ENCODE results near the gene KLHDC4.
"Not testable (repeated sequence)": the region's sequence is repeated elsewhere in the genome, so short reads cannot be mapped to it uniquely, and the experiment has no call there.

The KLHDC4 gene

GRCh38 chr16:87720446-87720845 is 45.3 kb downstream of the KLHDC4 start:
- DNase-seq (ENCODE audit: low read depth): no peak

DNA sequence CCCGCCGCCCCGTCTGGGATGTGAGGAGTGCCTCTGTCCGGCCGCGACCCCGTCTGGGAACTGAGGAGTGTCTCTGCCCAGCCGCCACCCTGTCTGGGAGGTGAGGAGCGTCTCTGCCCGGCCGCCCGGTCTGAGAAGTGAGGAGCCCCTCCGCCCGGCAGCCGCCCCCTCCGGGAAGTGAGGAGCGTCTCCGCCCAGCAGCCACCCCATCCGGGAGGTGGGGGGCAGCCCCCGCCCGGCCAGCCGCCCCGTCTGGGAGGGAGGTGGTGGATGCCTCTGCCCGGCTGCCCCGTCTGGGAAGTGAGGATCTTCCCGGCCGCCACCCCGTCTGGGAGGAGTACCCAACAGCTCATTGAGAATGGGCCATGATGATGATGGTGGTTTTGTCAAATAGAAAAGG is 47.0 kb downstream of the KLHDC4 start:
- not testable (repeated sequence) for DNase-seq (ENCODE audit: low read depth)

DNA sequence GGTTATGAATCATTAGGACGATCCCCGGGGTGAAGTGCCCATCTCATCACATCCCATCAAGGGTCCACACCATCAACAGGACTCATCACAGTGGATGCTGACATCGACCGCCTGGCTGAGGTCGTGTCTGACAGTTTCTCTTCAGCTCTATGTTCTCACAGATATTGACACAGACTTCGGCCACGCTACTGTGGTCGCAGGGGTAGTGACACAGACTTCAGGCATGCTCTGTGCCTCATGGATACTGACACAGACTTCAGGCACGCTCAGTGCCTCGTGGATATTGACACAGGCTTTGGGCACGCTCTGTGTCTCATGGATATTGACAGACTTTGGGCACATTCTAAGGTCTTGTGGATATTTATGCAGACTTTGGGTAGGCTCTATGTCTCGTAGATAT is 50.1 kb downstream of the KLHDC4 start:
- no peak for DNase-seq (ENCODE audit: low read depth)

DNA sequence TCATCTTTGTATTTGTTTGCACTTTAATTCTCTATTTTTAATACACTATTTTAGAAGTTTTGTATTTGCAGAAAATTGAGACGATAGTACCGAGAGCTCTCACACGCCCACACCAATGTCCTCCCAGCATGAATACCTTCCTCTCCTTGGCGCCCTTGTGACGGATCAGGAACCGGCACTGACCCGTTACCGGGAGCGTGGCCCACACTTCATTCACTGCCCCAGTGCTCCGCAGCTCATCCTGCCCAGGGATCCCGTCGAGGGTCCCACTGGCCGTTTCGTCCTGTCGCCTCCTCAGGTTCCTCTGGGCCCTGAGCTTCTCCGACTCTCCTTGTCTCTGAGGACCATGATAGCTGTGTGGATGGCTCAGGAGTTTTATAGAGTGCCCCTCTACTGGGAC is 50.6 kb downstream of the KLHDC4 start:
- DNase-seq (ENCODE audit: low read depth): no peak

- DNase-seq (ENCODE audit: low read depth): no peak
These were observed 52.1 kb downstream of the KLHDC4 start for GRCh38 chr16:87713451-87714229.

GRCh38 chr16:87712184-87712762 is 53.5 kb downstream of the KLHDC4 start:
- no peak for DNase-seq (ENCODE audit: low read depth)

- DNase-seq (ENCODE audit: low read depth): no peak
These were observed 54.9 kb downstream of the KLHDC4 start for GRCh38 chr16:87710887-87711286.

DNA sequence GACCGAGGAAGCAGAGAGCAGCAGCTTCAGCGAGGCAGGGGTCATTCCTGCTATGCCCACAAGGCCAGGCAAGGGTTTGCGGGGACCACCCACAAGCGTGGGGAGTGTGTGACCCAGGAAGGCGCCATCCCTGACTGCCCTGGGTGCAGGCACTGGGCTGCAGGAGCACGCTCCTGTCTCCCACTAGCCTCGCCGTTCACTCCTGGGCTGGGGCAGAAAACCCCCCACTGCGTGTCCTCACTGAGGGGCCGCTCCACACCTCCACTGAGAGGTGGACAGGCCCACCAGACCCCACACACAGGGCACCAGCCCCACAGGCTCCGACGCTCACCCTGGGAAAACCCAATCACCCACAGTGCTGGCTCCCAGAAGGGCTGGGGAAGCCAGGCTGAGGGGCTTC is 56.1 kb downstream of the KLHDC4 start:
- DNase-seq (ENCODE audit: low read depth): no peak

GRCh38 chr16:87708881-87709638 is 56.7 kb downstream of the KLHDC4 start:
- DNase-seq (ENCODE audit: low read depth): no peak

DNA sequence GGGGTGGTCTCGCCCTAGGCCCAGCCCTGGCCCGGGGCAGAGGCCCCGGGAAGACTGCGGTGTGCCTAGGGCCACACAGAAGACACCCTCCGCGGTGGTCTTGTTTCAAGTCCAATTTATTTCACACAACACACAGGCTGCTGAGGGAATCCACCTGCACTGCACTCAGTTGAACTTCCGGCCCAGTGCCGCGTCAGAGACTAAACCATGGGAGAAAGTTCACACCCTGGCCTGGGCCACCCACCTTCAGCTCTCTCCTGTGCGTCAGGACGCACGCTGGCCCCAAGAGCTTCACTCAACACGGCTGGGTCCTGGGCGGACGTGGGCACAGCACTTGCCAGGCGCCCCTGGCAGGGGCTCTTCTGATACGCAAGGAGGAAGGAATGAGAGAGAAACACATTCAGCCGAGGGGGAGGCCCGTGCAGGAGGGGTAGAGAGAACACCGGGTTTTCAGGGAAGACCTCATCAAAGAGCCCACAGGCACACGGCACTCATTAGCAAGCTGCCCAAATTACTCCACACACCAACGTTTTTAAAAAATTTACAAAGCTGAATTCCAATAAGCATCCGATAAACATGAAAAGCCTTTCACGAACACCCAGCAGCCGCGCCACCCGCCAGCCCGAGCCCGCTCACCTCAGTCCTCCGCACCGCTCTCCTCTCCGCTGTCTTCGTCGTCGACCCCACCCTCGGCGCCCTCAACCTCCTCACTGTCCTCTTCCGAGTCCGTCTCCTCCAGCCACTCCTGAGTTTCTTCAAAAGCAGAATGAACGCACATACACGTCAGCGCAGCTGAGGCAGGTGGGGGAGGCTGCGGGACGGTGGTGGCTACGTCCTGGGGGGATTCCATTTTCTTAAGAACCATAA is 57.8 kb downstream of the KLHDC4 start:
- DNase-seq (ENCODE audit: low read depth): no peak

GRCh38 chr16:87707097-87707496 is 58.7 kb downstream of the KLHDC4 start:
- no peak for DNase-seq (ENCODE audit: low read depth)

DNA sequence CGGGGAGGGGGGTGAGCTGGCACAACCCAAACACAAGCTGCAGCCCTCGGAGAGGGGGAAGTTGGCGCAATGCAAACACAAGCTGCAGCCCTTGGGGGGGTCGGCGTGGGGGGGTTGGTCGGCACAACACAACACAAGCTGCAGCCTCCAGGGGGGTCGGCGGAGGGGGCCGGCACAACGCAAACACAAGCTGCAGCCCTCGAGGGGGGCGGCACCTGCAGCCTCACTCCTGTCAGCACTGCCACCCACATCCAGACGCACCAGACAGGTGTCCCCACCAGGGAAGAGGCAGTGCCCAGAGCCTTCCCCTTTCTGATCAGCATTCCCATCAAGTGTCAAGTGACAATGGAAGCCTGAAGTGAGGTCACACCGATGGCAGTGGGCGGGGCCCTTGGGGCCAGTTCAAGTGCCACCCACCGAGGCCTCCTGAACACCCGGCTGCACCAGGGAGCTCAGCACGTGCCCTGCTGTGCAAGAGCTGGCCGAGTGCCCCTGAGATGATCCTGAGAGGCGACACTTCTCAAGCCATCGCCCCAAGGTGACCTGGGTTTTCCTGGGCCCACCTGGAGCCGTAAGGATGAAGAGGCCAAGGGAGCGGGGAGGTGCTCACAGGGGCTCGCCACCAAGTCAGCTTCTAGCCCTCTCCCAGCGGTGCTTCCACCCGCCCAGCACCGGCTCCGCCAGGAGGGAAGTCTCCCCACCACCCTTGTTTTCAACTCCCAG is 59.3 kb downstream of the KLHDC4 start:
- DNase-seq (ENCODE audit: low read depth): no peak

DNA sequence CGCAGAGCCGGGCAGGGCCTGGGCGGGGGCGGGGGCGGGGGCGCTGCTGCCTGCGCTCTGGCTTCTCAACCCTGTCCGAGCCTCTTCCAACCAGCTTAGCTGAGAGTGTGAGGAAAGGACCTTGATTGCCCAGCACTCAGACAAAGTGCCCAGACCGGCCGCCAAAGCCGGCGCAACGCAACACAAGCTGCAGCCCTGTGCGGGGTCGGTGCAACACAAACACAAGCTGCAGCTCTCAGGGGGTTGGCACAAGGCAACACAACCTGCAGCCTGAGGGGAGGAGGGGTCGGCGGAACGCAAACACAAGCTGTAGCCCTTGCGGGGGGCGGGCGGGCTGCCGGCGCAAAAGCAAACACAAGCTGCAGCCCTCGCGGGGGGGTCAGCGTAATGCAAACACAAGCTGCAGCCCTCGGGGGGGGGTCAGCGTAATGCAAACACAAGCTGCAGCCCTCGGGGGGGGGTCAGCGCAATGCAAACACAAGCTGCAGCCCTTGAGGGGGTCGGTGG is 60.0 kb downstream of the KLHDC4 start:
- no peak for DNase-seq (ENCODE audit: low read depth)

GRCh38 chr16:87704754-87705353 is 60.9 kb downstream of the KLHDC4 start:
- DNase-seq (ENCODE audit: low read depth): no peak

- DNase-seq (ENCODE audit: low read depth): no peak
These were observed 61.9 kb downstream of the KLHDC4 start for GRCh38 chr16:87703835-87704375.

- no peak for DNase-seq (ENCODE audit: low read depth)
These were observed 62.7 kb downstream of the KLHDC4 start for GRCh38 chr16:87703071-87703470.

DNA sequence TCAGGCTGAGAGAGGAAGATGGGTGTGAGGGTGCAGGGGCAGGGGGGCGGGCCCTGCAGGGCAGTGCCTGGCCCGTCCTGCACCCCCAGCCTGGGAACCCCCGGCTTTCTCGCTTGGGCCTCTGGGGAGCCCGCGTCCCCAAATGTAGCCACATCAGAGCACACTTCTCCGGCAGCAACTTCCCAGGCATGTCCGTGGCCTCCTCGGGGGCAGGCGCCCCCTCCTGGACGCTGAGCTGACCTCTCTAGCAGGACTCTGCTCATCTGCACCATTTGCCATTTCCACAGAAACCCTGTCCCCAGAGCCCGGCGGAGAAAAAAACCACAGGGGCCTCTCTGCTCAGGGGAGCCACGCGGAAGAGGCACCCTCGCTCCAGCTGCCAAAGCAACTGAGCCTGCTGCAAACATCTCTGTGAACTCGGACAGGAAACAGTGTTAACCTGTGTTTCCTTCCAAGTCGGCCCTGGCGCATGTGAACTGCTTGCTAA is 63.4 kb downstream of the KLHDC4 start:
- no peak for DNase-seq (ENCODE audit: low read depth)

DNA sequence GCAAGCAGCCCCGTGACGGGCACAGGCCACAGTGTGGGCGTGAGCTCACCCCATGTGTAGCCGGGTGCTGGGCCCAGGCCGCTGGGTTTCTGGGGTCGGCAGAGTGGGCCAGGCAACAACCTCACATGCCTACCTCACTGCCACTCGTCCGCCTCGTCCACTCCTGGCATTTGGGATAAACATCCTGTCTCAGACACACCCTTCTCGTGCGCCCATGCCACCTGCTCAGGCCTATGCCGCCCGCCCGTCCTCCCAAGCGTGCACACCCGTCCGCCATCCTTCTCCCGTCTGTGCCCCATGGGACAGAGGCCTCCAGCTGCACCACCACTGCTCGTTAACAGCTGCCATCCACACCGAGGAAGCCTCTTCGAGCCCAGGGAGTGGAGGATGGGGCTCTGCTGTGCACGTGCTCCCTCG is 64.3 kb downstream of the KLHDC4 start:
- DNase-seq (ENCODE audit: low read depth): no peak

DNA sequence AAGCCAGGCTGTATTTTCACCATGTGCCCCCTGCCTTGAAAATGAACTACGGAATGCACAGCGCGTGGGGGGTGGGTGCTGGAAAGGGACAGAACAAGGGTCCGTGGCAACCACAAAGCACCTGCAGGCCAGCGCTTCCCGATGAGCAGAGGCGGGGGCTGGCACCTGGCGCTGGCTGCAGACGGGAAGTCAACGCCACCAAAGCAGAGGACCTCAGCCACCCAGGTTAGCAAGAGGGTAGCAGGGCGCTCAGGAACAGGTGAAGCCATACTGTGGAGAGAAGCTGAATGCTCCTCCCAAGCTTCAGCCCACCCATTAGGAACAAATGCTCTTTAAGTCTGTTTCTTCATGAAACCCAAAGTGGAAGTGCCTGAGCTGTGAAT is 64.7 kb downstream of the KLHDC4 start:
- DNase-seq (ENCODE audit: low read depth): no peak

GRCh38 chr16:87700406-87701077 is 65.2 kb downstream of the KLHDC4 start:
- no peak for DNase-seq (ENCODE audit: low read depth)
